Measurements from ENCODE around the gene FN3K.

DNA sequence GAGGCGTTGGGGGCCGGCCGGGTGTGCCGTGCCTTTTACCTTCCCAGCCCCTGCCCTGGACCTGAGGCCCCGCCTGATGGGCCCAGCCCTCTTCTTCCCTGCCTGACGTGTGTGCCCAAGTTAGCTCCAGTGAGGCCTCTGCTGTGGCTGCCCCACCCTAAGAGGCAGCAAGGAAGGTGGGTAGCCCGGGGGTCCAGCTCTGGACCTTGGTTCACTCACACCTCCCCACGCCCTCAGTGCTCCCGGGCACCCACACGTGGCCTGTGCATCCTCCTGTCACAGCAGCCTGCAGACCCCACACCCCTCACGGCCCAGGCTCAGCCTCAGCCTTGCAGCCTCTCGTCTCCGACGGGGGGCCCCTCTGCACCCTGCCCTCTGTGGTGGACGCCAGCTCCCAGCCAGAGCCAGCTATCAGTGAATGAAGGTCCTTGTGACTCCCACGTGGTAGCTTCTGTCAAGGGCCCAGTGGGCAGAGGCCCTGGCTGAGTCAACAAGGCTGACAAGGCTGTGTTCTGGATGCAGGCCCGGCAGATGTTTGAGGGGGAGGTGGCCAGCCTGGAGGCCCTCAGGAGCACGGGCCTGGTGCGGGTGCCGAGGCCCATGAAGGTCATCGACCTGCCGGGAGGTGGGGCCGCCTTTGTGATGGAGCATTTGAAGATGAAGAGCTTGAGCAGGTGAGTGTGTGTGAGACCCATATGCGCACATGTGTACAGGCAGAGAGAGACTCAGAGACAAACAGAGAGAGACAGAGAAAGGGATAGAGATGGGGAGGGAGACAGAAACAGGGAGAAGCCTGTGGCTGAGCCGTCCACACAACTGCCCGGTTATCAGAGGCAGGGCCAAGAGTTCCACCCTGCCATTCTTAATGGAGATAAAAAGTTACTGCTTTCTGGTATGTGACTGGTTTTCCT is 2.8 kb downstream of the FN3K start:
- TF ChIP-seq POLR2A (IDR thresholded peaks at IDR 0.05; ENCODE audit: low read depth, low read length) (no peak), FOS (IDR thresholded peaks at IDR 0.05; ENCODE audit: borderline replicate concordance, insufficient read depth, low read length) (no peak)
